D721Med (cell line): Measurements from ENCODE around the gene LAYN.

Experiments
- DNase-seq: peaks from one replicate; pipeline ENCODE4 v3.0.0; 2011; ENCODE audit warnings: low spot score; ENCODE audit not compliant: insufficient read length
- FAIRE-seq: peaks from 2 replicates; lab custom pipeline; 2011; peaks lifted over from hg19 to GRCh38; lab: Jason Lieb, UNC
- CTCF ChIP-seq: IDR thresholded peaks from 2 replicates; pipeline ENCODE4 v1.5.1; 2012; ENCODE audit warnings: mild to moderate bottlenecking, control low read depth; ENCODE audit not compliant: insufficient read depth; ENCODE audit errors: missing control alignments

Gene LAYN

GRCh38 chr11:111512296-111513239 is 28.0 kb upstream of the LAYN start, which contains the start of gene BTG4:
BTG4 (minus strand) TSS chr11:111512386; CDS start chr11:111498776, 13,610 bp downstream.
- DNase-seq (no peak), FAIRE-seq (no peak)
- no peak for TF ChIP-seq CTCF

GRCh38 chr11:111513240-111513605 is 27.3 kb upstream of the LAYN start:
- FAIRE-seq (no peak), DNase-seq (no peak)
- no peak for TF ChIP-seq CTCF

- TF ChIP-seq CTCF, result no peak
- no peak for FAIRE-seq
Observed at GRCh38 chr11:111514216-111515031, 26.1 kb upstream of the LAYN start, which contains the start of gene HOATZ. HOATZ (plus strand) TSS chr11:111514778; CDS start chr11:111514785, 7 bp downstream.

GRCh38 chr11:111515591-111515990 is 24.9 kb upstream of the LAYN start:
- DNase-seq (no peak), FAIRE-seq (no peak)
- TF ChIP-seq CTCF, result no peak

More at GRCh38 chr11:111514216-111515031, 26.1 kb upstream of the LAYN start, which contains the start of gene HOATZ:
- no peak for DNase-seq

- FAIRE-seq, result no peak
Observed at GRCh38 chr11:111518668-111519067, 21.9 kb upstream of the LAYN start.

GRCh38 chr11:111520560-111520959 is 20.0 kb upstream of the LAYN start:
- TF ChIP-seq CTCF, result no peak
- no peak for FAIRE-seq
- DNase-seq, result no peak

More at GRCh38 chr11:111518668-111519067, 21.9 kb upstream of the LAYN start:
- no peak for DNase-seq
- no peak for TF ChIP-seq CTCF
